Sigmoid colon (tissue), 4 donors: ENCODE measurements around the gene TDRD7.

ENCODE experiments used
- EP300 ChIP-seq, 4 donors: sonication (generic); formaldehyde crosslinking; IDR thresholded peaks; one replicate each; pipeline ENCODE4 v1.6.1; 2017; ENCODE audit warnings: antibody characterized with exemption in 4 of 4
- POLR2A ChIP-seq, 2 donors: fragments of 450-650 bp; IDR thresholded peaks; one replicate each; pipeline ENCODE4 v1.6.1; 2016; ENCODE audit warnings: antibody characterized with exemption in 2 of 2, mild to moderate bottlenecking in 2 of 2, moderate library complexity in 2 of 2
- TF ChIP-seq, protein P1 (sequence below), 4 experiments: fragments of 450-650 bp in 3 of 4; fragments of 200-600 bp in 1 of 4; IDR thresholded peaks; one replicate each; pipeline ENCODE4 v1.5.1; 2016 to 2019; ENCODE audit warnings: antibody characterized with exemption in 4 of 4, mild to moderate bottlenecking in 3 of 4, moderate library complexity in 2 of 4

DNA sequence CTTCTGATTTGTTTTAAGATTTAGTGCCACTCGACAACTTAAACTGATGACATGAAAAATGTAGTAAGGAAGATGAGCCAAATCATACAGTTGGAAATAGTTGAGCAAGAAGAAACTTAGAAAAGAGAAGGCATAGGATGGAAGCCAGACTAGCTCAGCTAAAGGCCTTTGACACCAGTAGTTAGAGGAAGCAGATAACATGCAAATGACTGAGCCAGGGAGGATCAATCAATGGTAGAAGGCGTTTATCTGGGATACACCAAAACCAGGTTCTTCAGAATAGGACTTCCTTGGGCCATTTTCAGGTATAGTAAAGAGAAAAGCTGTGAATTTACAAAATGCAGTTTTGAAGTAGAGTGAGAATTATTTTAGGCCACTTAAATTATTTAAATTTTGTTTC, 3.2 kb downstream of the TDRD7 start:
- TF ChIP-seq, protein P1, sequence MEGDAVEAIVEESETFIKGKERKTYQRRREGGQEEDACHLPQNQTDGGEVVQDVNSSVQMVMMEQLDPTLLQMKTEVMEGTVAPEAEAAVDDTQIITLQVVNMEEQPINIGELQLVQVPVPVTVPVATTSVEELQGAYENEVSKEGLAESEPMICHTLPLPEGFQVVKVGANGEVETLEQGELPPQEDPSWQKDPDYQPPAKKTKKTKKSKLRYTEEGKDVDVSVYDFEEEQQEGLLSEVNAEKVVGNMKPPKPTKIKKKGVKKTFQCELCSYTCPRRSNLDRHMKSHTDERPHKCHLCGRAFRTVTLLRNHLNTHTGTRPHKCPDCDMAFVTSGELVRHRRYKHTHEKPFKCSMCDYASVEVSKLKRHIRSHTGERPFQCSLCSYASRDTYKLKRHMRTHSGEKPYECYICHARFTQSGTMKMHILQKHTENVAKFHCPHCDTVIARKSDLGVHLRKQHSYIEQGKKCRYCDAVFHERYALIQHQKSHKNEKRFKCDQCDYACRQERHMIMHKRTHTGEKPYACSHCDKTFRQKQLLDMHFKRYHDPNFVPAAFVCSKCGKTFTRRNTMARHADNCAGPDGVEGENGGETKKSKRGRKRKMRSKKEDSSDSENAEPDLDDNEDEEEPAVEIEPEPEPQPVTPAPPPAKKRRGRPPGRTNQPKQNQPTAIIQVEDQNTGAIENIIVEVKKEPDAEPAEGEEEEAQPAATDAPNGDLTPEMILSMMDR (IDR thresholded peaks at IDR 0.05) = no peak
- no peak for TF ChIP-seq EP300 (IDR thresholded peaks at IDR 0.05)
- no peak for TF ChIP-seq POLR2A (IDR thresholded peaks at IDR 0.05)
